ENCODE measurements around the gene S100G.

DNA sequence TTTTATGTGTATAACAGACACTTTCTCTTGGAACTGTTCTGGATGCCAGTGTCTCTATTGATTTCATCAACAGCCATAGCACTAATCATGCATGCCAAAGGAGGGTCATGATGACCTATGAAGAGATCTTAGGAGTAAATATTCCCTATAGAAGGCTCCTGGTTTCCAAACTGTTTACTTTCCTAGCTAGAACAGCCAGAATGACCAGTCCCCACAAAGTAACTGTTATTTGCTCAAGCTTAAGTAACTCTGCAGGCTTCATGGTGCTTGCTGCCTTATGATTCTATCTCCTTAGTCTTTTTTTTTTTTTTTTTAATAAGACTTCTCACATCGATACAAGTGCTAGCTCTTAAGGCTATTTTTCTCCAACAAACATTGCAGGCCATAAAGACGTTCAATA lies 12.4 kb downstream of the S100G start:
- TF ChIP-seq, protein P1, sequence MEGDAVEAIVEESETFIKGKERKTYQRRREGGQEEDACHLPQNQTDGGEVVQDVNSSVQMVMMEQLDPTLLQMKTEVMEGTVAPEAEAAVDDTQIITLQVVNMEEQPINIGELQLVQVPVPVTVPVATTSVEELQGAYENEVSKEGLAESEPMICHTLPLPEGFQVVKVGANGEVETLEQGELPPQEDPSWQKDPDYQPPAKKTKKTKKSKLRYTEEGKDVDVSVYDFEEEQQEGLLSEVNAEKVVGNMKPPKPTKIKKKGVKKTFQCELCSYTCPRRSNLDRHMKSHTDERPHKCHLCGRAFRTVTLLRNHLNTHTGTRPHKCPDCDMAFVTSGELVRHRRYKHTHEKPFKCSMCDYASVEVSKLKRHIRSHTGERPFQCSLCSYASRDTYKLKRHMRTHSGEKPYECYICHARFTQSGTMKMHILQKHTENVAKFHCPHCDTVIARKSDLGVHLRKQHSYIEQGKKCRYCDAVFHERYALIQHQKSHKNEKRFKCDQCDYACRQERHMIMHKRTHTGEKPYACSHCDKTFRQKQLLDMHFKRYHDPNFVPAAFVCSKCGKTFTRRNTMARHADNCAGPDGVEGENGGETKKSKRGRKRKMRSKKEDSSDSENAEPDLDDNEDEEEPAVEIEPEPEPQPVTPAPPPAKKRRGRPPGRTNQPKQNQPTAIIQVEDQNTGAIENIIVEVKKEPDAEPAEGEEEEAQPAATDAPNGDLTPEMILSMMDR (IDR thresholded peaks at IDR 0.05), result no peak
- TF ChIP-seq POLR2AphosphoS5 (IDR thresholded peaks at IDR 0.05) (no peak), POLR2A (IDR thresholded peaks at IDR 0.05) (no peak)

All from sigmoid colon (tissue), 4 donors.